ES-I3 (cell line): ENCODE measurements around the gene TMEM220.
"Not testable (repeated sequence)": the region's sequence is repeated elsewhere in the genome, so short reads cannot be mapped to it uniquely, and the experiment has no call there.

ENCODE experiments used
- H3K36me3 ChIP-seq: 2 replicates; pipeline ENCODE4 v1.6.1; 2013; ENCODE audit warnings: mild to moderate bottlenecking, low read length, control low read depth, moderate library complexity; ENCODE audit not compliant: insufficient read depth
- H3K4me1 ChIP-seq: 2 replicates; pipeline ENCODE4 v1.6.1; 2013; ENCODE audit warnings: mild to moderate bottlenecking, control low read depth, low read length; ENCODE audit not compliant: insufficient read depth
- H3K9ac ChIP-seq: 2 replicates; pipeline ENCODE4 v1.6.1; 2013; ENCODE audit warnings: low read depth, mild to moderate bottlenecking, low read length, moderate library complexity
- H3K9me3 ChIP-seq: 2 replicates; pipeline ENCODE4 v1.6.1; 2013; ENCODE audit warnings: mild to moderate bottlenecking, low read length, moderate library complexity; ENCODE audit not compliant: control insufficient read depth, insufficient read depth

TMEM220 gene

GRCh38 chr17:10695875-10696407 lies 33.9 kb downstream of the TMEM220 start:
- not testable (repeated sequence) for H3K4me1 ChIP-seq, H3K9me3 ChIP-seq
- Histone ChIP-seq H3K9ac (peak overlapping the region; percentile 90; the same call in 1 of the 2 replicates), H3K36me3 (peaks cover 23% of the 10 kb centered on the region)

- H3K36me3 ChIP-seq = peaks cover 22% of the 10 kb centered on the region
- H3K9ac ChIP-seq = no peak overlapping the region
- H3K9me3 ChIP-seq = no peaks in the 10 kb centered on the region
- H3K4me1 ChIP-seq = no peaks in the 10 kb centered on the region
These were observed 42.3 kb downstream of the TMEM220 start for GRCh38 chr17:10687499-10687898.

GRCh38 chr17:10683853-10684252 lies 46.0 kb downstream of the TMEM220 start:
- no peak overlapping the region for H3K9ac ChIP-seq
- H3K36me3 ChIP-seq = peaks cover 25% of the 10 kb centered on the region
- H3K4me1 ChIP-seq = no peaks in the 10 kb centered on the region
- H3K9me3 ChIP-seq = no peaks in the 10 kb centered on the region

- H3K36me3 ChIP-seq = peaks cover 29% of the 10 kb centered on the region
- H3K9me3 ChIP-seq = no peaks in the 10 kb centered on the region
- no peaks in the 10 kb centered on the region for H3K4me1 ChIP-seq
- no peak overlapping the region for H3K9ac ChIP-seq
These were observed 47.9 kb downstream of the TMEM220 start for GRCh38 chr17:10681866-10682446.

- Histone ChIP-seq H3K9me3 (no peaks in the 10 kb centered on the region), H3K36me3 (peaks cover 4% of the 10 kb centered on the region; the same call in 1 of the 2 replicates)
These were observed 55.1 kb downstream of the TMEM220 start for GRCh38 chr17:10674704-10675103.

GRCh38 chr17:10673312-10673711 lies 56.5 kb downstream of the TMEM220 start:
- Histone ChIP-seq H3K4me1 (no peaks in the 10 kb centered on the region), H3K36me3 (peaks cover under 1% of the 10 kb centered on the region; the same call in 1 of the 2 replicates), H3K9ac (no peak overlapping the region), H3K9me3 (no peaks in the 10 kb centered on the region)

More at GRCh38 chr17:10674704-10675103, 55.1 kb downstream of the TMEM220 start:
- no peak overlapping the region for H3K9ac ChIP-seq
- H3K4me1 ChIP-seq = no peaks in the 10 kb centered on the region

GRCh38 chr17:10668775-10669174 lies 61.0 kb downstream of the TMEM220 start:
- no peaks in the 10 kb centered on the region for H3K9me3 ChIP-seq
- H3K4me1 ChIP-seq = no peaks in the 10 kb centered on the region
- no peak overlapping the region for H3K9ac ChIP-seq
- 0 out of 2 replicates have a peak, but pooled peaks cover 2% of the 10 kb centered on the region for H3K36me3 ChIP-seq

- Histone ChIP-seq H3K9me3 (no peaks in the 10 kb centered on the region), H3K36me3 (0 out of 2 replicates have a peak, but pooled peaks cover 2% of the 10 kb centered on the region), H3K9ac (no peak overlapping the region), H3K4me1 (no peaks in the 10 kb centered on the region)
These were observed 62.9 kb downstream of the TMEM220 start for GRCh38 chr17:10666906-10667305.

- Histone ChIP-seq H3K9ac (no peak overlapping the region), H3K9me3 (no peaks in the 10 kb centered on the region), H3K4me1 (no peaks in the 10 kb centered on the region), H3K36me3 (0 out of 2 replicates have a peak, but pooled peaks cover 2% of the 10 kb centered on the region)
These were observed 65.3 kb downstream of the TMEM220 start for GRCh38 chr17:10664571-10664970.
